NCI-H1092 treated with DMSO at 0.1 percent for 48 hours (cell line): ENCODE data around the gene ARSI.

Source experiments
- DNase-seq: peaks from one replicate; lab custom pipeline; 2025; lab: John Stamatoyannopoulos, UW

The ARSI gene

DNA sequence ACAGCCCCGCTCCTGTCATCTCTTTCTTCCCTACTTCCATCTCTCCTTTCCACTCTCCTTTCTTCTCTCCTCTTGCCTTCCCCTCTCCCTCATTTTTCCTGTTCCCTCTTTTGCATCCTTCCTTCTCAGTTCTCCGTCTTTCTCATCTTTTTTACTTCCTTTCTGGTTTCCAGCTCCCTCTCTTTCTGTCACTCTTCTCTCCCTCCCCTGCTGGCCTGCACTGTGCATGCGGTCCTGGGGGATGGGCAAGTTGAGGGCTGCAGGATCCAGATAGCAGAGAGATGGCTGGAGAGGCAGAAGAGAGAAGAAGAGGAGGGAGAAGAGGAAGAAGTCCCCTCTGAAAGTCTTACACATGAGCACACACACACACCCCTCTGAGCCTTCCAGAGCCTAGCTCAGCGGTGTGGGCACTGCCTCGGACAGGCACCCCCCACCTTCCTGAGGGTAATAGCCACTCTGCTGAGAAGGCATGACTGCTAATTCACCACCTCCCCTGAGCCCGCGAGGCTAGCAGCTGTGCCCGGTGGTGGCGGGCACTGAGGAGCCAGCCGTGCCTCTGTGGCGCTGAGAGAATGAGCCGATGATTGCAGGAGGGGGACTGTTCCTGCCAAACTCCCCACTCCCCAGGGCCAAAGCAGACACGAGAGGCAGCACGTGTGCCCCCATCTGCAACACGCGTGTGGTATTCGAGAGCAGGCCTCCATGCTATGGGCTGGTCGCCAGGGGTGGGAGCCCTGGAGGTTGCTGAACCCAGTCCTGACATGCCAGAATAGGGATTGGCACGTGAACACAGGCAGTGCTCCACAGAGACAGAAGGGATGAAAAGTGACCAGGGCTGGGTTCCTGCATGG, 9.4 kb downstream of the ARSI start:
- no peak for DNase-seq

DNA sequence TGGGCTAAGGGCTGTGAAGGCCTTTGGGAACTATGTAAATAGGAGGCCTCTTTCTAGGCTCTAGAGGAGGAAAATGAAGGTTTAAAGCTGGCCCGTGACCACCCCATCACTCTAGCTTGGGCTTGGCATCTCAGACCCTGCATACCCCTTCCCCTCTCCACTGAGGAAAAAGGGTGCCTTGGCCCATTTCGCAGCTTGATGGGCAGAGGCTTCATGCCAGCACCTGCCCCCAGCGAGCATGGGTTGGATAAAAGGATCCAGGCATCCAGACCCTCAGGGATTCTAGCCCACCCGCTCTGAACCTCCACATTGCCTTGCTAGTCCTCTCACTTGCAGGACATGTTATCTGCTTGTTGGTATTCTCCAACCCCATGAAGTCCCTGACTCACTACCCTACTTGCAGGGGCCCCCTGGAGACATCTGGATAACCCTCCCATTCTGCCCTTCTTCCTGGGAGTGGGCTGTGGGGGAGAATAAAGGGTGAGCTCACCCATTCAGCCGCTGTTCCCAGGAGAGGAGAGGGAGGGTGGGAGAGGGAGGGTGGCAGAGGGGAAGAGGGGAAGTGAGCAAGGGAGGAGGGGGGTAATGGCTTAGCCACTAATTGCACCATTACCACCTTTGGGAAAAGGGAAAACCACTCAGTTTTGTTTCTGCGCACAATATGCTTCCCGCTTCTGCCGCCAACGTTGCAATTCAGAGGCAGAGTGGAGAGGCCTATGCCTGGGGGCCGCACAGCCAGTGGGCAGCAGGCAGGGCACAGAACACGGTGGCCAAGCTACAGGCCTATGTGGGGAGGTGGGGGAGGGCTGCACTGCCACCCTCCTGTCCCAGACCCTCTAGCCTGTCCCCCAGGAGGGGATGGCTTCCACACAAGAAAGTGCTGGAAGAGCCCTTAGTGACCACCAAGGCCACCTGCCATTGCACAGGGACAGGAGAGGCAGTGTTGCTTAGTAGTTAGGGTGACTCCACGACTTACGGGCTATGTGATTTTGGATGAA, 11.0 kb downstream of the ARSI start:
- no peak for DNase-seq

DNA sequence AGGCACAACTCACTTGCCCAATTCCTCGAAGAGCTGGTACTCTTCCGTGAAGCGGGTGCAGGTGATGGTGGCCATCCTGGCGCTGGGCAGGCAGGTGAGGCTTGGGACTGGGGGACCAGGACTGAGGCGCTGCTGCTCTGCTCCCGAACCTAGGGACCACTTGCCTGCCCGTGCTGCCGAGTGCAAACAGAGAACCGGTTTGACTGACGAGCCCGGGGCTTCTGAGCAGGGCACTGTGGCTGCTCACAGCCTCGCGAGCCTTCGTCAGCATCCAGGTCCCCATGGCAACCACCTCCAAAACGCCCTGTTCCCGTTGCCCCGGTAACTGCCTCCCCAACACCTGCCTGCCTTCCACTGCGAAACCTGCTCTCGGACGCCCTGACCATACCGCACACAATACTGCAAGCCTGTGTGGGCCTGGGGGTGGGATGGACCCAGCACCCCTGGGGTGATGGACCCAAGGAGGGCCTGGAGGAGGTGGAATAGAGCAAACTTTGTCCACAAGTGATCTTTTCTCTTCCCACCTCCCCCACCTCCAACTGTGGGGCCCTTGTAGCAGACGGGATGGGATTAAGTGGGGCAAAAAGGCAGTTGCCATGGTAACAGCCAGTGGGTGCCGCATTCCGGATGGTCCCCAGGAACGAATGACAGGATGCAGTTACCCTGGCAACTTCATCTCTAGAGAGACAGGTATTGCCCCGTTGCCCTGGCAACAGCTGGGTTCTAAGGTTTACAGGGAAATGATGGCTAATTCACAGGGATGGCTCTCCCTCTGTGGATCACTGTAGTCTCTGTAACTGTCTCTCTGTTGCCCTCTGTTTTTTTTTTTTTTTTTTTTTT, 12.9 kb downstream of the ARSI start, which contains the start of gene CAMK2A:
TSS of gene CAMK2A (minus strand) at position 223 of the 840 bp plus-strand sequence. CDS start at position 75, 148 bp downstream.
- DNase-seq, result no peak

DNA sequence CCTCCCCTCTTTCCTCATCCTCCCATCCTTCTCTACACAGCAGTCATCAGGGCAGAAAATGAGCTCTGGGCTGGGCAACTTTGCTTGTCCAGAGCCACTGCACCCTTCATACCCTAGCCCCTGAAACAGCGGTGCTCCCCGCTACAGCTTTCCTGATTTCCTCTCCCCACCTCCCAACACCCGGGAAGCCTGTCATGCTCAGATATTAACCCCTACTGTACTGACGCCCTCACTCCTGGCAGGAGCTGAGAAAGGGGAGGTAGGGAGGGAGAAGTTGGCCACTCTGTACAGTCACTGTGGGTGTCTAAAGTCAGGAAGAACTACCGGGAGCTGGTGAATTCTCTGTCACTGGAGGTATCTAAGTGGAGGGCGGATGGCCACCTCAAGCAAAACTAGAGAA, 13.9 kb downstream of the ARSI start:
- DNase-seq, result no peak

DNA sequence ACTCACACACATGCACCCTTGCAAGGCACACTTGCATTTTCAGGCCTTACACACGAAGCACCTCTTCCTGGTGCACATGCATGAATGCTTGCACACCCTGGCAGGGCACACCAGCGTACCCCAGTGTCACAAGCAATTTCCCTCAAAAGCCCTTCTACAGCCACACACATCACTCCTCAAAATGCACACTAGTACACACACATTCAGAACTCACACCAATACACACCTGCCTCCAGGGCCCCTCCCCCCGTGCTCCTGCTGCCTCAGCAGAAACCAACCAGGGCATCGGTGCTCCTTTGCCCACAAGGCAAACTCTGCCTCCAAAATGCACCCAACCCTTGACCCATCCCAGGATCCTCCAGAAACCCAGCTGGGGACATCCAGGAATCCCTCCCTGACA, 14.3 kb downstream of the ARSI start:
- no peak for DNase-seq

DNA sequence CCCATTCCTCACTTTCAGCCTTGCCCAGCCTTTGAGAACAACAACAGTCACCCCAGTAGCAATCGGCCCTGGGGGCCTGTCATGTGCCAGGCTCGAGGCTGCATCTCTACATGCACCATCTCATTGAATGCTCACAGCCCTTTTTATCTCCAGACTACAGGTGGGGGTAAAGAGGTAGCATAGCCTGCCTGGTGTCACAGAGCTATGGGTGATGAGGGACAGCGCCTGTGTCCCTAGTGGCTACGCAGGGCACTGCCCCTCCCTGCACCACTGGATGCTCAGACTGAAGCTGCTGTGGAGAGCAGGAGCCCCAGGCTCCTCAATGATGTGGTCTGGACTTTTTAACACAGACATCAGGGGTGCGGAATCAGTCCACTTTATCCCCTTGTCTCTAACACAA, 15.9 kb downstream of the ARSI start:
- peak; percentile 11 for DNase-seq

DNA sequence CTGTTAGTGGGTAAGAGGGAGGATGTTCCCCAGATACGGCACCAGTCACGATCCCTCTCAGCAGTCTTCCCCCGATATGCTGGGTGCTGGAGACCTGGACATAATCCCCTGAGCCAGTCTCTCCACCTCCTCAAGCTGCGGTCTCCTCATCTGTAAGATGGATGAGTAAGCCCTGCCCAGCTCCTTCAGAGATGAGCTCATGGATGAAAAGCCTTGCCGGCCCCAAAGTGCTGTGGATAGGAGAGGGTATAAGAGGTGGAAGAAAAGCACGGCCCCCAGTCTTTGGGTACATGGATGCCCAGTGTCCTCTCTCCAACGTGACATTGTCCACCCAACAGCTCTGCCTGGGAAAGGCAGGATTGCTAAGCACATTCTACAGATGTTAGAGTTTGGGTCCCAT, 17.6 kb downstream of the ARSI start:
- no peak for DNase-seq

DNA sequence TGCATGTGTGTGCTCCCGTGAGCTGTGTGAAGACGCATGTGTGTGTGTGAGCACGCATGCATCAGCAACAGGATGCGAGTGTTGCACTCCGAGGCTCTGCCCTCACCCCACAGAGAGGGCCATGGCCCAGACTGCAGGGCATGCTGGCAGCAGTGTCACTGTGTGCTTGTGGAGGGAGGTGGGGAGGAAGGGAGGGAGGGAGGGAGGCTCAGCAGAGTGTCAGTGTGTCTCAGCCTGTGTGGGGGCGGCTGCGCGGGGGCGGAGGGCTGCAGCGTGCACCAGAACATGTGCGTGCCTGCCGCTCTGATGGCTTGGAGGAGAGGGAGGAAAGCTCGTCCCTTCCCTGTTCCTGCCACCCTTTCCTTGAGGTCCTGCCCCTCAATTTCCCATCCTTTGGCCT, 18.4 kb downstream of the ARSI start:
- DNase-seq, result no peak

DNA sequence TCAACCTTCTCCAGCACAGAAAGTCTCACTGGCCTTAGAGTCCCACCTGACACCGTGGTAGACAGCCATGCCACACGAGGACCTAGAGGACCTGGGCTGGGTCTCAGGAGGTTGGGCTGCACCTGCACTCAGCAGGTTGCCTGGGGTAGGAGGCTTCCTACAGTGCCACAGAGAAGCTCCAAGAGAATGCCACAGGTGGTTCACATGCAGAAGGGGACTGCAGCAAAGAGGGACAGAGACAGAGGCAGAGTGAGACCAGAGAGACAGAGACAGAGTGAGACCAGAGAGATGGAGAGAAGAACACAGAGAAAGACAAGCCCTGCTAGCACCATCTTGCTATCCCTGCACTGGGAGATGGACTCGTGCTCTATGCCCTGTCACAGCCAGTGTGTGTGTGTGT, 18.8 kb downstream of the ARSI start:
- no peak for DNase-seq

DNA sequence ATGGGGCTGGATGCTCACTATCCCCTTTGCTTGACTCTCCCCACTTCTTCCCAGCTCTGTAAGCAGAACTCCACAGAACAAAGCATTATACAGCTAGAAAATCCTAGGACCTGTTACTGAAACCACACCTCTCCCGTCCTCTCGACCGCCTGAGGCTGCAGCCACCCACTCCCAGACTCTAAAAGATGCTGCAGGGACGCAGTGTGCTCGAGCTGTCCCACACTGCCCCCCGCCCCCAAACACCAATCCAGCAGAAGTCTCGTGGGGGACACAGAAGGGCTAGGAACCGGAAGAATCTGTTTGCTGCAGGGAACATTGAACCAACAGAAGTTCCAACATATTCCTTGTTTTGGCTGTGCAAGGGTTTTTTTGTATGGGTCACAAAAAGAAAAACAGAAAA, 20.7 kb downstream of the ARSI start:
- DNase-seq, result no peak

DNA sequence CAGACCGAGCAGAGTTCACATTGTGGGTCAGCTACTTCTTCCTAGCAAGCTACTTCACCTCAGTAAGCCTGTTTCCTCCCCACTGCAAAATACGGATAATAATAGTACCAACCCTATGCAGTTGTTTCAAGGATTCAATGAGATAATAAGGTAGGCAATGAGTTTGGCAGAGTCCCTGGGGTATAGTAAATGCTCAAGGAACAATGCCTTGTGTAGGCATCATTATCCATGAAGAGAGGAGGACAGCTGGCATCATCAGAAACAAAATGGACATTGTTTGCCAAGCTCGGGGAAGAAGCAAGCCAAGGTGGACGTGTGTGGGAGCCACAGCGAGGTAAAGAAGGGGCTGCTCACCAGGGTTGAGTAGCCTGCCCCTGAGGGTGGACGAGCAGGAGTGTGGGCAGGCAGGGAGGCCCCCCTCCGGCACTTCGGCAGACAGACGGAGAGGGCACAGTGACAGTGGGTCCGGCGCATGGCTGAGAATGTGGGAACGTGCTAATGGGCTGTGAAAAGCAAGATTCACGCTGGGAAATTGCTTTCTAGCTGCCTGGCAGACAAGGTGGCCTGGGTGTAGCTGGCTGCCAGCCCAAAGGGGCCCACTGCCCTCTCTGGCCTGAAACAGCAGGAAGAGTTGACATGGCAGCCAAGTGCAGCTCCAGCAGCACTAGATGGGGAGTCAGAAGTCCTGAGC, 23.2 kb downstream of the ARSI start:
- DNase-seq, result peak; percentile 73

DNA sequence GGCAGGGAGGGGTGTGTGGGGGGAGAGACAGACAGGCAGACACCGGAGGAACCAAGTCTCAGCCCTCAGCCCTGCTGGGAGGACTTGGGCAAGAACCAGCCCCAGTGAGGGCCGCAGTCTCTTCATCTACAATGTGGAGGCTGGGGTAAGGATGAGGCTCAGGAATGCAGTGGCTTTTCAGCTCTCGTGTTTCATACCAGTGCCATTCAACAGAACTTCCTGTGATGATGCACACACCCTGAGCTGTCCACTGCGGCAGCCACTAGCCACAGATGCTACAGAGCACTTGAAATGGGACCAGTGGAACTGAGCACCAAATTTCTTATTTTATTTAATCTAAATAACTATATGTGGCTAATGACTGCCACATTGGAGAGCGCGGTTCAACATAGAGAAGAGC, 23.8 kb downstream of the ARSI start:
- no peak for DNase-seq

DNA sequence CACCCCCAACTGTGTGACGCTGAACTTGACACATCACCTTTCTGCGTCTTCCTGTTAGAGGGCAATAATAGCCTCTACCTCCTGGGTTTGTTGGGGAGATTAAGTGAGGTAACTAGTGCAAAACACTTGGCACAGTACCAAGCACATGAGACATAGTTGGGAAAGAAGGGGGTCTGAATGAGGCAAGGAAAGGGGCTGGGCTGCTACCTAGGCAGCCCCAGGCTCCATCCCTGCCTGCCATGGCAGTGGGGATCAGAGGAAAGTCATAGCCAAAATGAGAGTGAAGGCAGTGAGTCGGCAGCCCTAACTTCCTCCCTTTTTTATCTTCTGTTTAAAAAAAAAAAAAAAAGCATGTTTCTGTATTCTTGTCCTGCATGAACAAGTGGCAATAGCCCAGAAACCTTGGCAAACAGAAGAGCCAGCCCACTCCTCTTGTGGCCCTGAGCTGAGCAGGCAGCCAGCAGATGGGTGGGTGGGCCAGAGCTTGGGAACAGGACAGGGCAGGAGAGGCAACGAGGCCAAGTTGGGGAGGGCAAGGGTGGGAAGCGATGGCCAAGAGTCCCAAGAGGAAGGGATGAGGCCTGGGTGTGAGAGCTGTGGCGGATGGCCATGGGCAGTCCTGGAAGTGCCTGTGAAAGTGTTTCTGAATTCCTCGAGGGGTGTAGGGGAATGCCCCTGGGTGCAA, 24.5 kb downstream of the ARSI start:
- DNase-seq, result no peak

DNA sequence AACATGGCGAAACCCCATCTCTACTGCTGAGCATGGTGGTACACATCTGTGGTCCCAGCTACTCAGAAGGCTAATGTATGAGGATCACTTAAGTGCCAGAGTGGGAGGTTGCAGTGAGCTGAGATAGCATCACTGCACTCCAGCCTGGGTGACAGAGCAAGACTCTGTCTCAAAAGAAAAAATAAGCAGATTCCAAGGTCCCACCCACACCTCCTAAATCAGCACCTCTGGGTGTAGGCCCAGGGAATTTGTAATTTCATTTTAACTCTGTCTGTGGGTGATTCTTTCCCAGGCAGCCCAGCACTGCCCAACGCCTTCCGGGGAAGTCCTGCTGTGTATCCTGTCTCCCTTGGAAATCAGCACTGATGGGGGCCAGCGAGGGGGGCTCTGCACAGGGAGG, 25.7 kb downstream of the ARSI start:
- no peak for DNase-seq

DNA sequence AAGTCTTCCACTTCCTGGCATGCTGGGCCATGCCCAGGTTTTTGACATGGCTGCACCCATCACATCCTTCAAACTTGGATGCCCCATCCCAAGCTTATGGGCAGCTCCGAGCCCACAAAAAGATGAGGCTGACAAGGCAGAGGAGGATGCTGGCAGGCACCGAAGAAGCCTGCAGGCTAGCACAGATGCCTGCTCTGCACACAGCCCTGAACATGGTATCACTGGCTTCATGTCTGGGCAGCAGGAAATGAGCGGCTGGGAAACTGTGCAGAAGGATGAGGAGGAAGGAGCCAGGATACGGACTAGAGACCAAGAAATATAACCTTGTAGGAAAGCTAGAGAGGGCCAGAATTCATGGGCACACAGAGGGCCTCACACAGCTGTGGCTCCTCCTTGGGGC, 27.9 kb downstream of the ARSI start:
- DNase-seq, result no peak

DNA sequence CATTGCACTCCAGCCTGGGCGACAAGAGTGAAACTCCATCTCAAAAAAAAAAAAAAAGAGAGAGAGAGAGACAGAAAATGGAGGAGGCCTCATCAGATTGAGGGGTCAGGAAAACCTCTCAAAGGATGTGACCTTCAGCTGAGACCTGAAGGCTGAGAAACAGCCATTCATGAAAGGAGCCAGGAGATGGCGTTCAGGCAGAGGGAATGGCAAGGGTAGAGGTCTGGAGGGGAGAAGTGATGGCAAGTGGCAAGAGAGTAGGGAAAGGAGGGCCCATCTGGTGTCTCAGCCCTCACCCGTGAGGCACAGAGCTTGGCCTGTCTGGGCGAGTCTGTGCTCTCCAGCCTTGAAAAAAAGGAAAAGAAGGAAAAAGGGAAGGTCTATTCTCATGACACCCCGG, 30.2 kb downstream of the ARSI start:
- DNase-seq, result peak; percentile 32

DNA sequence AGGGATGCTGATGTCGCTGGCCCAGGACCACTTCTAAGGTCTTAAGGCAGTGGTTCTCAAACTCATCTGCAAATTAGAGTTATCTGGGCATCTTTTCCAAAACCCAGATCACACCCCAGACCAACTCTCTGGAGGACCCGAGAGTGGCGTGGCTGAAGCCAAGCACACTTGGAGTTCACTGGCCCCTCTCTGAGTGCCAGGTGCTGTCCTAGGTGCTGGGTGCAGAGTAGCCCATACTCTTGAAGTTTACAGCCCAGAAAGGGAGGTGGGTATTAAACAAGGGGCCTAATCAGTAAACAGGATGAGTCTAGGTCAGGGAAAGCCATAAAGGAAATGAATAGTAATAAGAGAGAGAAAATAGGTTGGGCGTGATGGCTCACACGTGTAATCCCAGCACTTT, 30.8 kb downstream of the ARSI start:
- no peak for DNase-seq

DNA sequence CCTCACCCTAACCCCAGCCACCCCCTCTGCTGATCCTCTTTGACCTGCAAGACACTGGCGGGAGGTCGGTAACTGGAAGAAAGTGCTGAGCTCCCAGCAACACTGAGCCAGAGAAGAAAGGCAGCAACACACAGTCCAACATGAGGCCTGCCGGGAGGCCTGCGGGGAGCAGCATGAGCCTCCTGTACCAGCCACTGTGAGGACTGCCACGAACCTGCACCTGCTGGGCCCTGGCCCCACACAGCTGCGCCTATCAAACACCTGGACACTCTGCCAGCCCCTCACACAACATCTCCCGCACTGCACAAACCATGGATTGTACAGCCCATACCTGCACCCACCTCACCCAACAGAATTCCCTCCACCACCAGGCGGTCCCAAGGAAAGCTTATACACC, 31.4 kb downstream of the ARSI start:
- no peak for DNase-seq

DNA sequence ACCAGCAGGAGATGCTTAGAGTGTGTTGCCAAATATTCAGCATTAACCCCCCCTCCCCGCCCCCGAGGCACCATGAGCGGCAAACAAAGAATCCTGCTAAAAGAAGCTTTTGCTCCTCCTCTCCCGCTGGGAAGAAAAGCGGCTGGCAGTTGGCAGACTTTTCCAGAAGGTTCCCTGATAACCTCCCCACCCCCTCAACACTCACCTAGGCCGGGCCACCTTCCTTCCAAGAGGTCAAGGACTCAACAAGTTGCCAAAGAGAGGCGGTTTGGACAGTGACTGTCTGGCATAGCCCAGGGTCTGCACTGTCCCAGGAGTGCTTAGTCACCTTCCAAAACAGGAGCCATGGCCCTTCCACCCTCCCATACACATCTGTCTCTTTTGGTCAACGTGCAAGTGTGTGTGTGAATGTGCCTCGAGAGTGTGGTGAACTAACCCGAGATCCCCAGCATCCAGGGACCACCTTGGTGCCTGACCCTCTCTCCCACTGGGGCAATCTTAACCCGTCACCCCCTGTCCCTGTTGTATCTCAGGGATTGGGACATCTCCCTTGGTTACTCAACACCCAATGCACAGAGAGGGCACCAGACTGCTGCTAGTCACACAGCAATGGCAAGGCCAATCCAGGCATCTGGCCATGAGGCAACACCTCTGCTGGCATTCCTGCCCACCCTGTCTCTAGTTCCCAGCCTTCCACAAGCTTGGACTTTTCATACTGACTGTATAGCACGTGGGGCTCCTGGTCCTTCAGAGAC, 32.0 kb downstream of the ARSI start:
- DNase-seq, result no peak

DNA sequence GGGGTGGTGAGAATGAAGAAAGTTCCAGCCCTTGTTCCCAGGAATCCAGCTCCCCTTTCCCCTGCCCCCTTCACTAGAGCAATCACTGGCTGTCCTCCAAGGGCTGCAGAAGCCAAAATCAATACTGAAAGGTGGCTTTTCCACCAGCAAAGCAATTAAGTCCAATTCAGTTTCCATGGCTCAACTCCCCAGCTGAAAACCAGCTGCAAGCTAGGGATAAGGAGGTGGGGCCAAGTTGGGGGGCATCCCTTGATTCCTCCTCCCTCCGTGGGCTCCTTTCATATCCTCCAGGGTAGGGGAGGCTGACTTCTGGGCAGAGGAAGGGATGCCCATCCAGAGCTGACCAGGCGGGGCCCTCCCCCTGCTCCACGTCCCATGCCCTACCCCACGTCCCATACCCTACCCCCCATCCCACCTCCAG, 35.8 kb downstream of the ARSI start:
- DNase-seq, result peak; percentile 84
